Testis (tissue), 2 donors: ENCODE results near the gene TYW1B.
"Not testable (repeated sequence)": the region's sequence is repeated elsewhere in the genome, so short reads cannot be mapped to it uniquely, and the experiment has no call there.

Source experiments
- CTCF ChIP-seq, 3 experiments: fragments of 450-650 bp in 2 of 3; fragments of 200-600 bp in 1 of 3; sonication (generic) in 1 of 3; IDR thresholded peaks; one replicate each; pipeline ENCODE4 v1.5.1; 2016 to 2019; ENCODE audit warnings: antibody characterized with exemption in 3 of 3, mild to moderate bottlenecking in 2 of 3, moderate library complexity in 1 of 3
- POLR2A ChIP-seq: fragments of 450-650 bp; IDR thresholded peaks from one replicate; pipeline ENCODE4 v1.6.1; 2017; ENCODE audit warnings: antibody characterized with exemption, mild to moderate bottlenecking, moderate library complexity

GRCh38 chr7:72555238-72555637, 272.8 kb downstream of the TYW1B start:
- TF ChIP-seq POLR2A; CTCF (IDR thresholded peaks at IDR 0.05): not testable (repeated sequence)
